ENCODE results near the gene TMEM63A.

TMEM63A gene

GRCh38 chr1:225883616-225884265 is 1.6 kb upstream of the TMEM63A start:
- DNase-seq: no peak

DNA sequence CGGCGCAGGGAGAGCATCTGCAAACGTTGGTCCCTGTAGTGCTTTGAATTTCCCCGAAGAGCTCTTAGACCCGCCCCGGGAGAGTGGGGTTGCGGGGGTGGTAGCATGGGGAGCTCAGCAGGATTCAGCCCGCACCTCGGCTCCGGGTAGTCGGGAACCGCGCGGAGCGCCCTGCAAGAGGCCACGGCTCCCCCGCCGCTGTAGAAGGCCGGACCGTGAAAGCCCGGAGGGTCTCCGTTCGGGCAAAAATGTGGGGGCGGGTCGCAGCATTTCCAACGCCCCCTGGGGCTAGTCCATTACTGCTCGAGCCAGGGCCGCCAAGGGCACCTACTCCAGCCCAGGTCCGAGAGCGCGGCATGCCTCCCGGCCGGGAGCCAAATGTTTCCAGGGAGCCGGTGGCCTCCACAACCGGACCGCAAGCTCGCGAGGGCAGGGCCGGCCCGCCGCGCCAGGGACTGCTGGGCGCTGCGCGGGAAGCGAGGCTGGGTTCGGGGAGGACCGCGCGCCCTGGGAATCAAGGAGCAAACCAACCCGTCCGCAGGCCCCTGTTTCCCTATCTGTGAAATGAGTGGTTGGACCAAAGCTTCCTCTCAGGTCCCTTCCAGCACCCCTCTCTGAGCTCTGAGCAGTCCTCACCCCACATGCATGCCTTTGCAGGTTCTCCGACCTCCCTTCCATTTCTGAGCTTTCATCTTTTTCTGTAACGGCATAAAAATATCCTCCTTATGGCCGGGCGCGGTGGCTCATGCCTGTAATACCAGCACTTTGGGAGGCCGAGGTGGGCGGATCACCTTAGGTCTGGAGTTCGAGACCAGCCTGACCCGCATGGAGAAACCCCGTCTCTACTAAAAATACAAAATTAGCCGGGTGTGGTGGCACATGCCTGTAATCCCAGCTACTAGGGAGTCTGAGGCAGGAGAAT is 775 bp upstream of the TMEM63A start:
- DNase-seq: no peak

DNA sequence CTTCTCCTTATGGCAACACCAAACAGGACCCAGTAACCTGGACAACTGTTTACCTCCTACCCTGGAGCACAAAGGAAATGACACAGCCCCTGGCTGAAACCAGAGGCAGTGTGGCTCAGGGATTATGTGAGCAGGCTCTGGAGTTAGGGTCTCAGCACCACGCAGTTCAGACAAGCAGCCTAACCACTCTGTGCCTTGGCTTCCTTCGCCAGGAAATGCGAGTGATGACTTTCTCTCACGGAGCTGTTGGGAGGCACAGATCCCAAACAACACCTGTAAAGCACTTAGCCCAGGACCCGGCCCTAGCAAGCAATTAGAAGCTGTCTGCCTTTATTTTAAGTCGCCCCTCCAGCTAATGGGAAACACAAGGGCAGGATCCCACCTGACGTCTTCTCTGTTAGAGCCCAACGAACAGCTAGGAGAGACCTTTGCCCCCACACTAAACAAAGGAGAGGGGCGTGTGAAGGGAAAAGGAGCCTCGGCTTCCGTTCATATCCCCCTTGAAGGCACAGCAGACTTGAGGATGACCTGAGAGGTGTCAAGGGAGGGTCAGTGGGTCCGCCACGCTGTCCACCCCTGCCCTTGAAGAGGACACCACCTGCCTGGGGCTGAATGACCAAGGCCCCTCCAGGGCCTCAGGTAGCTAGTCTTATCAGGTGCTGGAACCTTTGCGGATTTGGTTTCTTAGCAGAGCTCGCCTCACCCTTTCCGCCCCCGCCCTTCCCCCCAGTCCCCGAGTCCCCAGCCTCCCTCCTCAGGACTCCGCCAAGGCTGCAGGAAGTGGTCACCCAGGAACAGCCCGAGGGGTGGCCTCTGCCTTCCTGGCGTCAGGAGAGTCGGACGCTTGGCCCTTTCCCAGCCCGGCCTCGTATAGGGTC is 860 bp downstream of the TMEM63A start:
- DNase-seq: no peak

DNA sequence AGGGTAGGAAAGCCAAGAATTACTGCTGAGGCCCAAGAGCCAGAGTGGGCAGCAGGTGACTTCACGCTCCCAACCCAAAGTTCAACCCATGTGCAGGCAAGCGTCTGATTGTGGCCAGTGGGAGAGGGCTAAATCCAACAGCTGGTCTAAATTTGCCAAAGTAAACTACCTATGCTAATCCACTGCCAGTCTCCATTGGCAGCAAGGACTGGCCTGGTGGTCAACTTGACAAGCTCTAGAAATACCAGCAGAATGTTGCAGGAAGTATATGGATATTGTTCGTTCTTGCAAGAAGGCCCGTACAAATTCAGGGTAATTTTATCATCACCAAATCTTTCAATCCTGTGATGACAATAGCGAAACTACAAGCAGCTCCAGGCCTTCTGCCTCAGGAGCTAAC is 1.5 kb downstream of the TMEM63A start:
- no peak for DNase-seq

DNA sequence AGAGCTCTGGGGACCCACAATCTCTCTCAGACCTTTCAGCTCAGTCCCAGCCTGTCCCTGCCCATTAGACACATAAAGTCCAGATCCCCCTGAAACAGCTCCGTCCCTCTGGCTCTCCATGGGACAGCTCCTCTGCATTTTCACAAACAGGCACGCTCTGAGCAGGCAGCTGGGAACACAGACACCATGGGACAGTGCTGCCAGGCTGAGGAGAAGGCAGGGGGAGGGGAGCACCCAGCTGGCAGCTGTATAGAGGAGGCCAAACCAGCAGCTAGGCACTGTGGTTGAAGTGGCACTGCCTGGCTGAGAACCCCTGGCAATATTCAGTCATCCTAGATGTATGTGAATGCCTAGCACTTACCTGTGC is 2.0 kb downstream of the TMEM63A start:
- DNase-seq: no peak

GRCh38 chr1:225879521-225880221 is 2.5 kb downstream of the TMEM63A start:
- DNase-seq: no peak

DNA sequence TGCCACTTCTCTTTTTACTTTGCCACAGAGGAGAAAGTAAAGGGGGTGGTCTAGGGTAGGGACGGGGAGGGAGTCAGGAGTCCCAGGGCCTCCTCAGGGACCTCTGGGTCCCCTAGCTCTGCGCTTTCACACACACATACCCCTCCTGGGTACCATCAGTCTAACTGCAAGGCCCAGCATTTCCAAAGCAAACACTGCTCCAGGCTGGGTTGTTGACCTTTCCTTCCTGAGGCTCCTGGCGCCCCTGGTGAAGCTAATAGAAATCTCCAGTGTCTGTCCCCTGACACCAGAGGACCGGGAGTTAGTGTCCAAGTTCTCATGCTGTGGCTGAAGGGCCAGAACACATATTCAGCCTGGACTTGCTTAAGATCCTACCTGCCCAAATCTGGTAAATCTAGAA is 3.9 kb downstream of the TMEM63A start:
- DNase-seq: no peak

- no peak for DNase-seq
These were observed 4.6 kb downstream of the TMEM63A start for GRCh38 chr1:225877580-225877979.

DNA sequence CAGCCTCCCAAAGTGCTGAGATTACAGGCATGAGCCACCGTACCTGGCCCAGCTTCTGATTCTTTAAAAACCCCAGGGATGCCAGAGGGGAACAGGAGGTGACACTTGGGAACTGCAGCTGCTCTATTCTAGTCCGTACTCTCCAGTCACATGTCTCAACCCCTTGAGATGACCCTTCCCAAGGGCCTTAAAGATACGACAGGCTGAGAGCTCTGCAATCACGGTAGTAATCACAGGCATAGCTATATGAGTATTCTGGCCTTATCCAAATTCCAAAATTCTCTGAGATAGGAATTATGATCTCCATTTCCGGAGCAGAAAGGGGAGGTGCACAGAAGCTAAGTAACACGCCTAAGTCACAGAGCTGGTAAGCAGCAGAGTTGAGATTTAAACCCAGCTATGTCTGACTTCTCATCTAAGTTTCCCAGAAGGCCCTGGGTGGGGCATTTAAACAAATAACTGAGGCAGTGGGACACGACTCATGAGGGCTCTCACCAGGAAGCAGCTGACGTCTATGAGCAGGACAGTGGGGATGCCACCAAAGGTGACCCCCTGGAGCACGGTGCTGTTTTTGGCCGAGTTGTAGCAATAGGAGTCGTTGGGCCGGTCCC is 5.2 kb downstream of the TMEM63A start:
- DNase-seq: no peak

DNA sequence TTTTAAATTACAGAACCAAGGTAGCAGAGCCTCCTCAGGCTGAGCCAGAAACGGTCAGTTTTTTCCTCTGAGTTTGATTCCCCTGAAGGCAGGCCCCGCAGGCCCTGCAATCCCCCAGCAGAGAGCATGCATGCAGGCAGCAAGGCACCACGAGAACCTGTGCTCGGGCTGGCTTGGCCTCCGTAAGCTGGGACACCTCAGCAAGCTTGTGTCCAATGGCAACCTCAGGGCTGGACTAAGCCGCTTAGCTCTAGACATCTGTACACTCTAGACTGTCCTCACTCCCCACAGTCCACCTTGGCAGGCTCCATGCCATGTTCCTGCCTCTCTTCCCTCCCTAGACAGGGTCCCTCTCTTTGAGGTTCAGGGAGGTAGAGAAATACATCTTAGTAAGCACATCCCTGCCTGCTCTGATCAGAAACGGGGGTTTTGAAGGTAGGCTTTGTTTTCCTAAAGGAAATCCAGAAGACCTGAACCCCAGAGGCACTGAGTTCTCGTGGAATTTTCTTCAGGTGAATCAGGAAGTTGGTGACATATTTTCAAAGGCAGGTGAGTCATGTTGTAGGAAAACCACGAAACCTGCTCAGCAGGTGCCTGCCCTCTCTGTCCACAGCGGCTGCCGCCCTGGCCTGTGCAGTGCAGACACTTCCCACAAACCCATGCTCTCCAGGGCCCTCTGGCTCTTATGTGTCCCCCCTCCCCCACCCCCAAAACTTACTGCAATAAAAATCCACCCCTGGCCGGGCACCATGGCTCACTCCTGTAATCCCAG is 7.0 kb downstream of the TMEM63A start:
- DNase-seq: no peak

DNA sequence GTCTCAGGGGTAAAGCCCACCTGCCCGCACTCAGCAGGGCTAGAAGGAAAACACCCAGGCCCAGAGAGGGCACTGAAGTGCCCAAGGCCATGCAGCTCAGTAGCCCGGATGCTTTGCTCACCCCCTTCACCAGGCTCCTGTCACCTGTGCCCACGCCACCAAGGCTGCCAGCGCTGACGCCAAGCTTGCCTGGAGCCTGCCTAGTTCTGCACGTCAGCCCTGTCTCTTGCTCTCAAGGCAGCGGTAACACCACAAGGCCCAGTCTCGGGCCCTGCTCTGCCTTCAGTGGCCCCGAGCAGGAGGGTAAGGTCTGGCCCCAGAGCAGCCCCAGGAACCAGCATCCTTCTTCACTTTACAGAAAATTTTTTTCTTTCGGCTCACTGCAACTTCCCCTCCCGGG is 7.7 kb downstream of the TMEM63A start:
- DNase-seq: no peak

DNA sequence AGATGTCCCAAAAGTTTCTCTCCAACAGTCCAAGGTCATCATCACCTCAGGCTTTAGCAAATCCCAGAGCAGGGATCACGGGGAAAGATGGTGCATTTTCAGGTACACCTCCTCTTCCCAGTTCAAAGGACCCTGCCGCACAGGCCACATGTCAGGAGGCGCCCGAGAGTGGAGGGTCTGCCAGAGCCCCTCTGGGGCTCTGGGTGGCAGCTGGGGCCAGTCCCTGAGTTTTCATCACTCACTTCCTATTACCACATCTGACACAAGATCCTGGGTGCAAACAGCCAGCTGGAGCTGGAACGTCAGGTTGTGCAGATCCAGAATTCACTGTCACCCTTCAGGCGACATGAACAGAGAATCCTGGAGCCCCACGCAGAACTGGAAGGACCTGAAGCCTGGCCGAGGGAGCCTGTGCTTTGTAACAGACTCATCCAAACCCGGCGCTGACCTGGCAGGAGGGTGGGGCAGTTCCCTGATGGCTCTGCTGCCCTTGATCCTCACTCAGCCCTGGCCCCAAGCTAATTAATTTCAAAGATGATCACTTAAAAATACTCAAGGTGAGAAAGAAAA is 8.8 kb downstream of the TMEM63A start:
- DNase-seq: no peak

- no peak for DNase-seq
These were observed 10.1 kb downstream of the TMEM63A start for GRCh38 chr1:225872075-225872430.

GRCh38 chr1:225871359-225872074 is 10.7 kb downstream of the TMEM63A start:
- no peak for DNase-seq

GRCh38 chr1:225870911-225871310 is 11.3 kb downstream of the TMEM63A start:
- DNase-seq: no peak

DNA sequence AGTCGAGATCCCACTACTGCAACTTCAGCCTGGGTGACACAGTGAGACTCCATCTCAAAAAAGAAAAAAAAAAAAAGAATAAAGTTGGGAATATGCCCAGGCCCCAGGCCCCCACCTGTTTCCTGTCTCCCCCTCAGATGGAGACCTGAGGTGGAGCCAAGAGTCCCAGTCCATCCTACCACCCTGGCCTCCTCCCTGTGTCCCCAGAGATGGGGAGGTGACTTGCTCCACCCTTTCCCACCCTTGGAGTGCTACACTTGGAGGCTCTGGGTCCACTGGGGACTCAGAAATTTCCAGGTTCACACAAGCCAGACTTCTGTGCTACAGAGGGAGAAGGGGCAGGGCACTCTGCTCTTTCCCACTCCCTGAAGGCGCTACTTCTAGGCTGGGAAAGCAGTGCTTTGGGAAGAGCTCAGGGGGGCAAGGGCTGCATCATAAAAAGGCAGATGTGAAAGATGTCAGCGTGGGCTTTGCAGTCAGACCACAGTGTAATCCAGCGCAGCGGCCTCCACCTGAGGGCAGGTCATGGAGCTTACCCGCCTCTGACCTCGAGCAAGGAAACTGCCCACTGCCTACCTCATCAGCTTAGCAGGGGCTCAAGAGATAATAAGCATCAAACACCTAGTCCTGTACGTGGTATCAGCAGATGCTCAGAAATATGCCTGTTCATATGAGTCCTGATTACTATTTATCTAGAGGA is 13.4 kb downstream of the TMEM63A start:
- no peak for DNase-seq

DNA sequence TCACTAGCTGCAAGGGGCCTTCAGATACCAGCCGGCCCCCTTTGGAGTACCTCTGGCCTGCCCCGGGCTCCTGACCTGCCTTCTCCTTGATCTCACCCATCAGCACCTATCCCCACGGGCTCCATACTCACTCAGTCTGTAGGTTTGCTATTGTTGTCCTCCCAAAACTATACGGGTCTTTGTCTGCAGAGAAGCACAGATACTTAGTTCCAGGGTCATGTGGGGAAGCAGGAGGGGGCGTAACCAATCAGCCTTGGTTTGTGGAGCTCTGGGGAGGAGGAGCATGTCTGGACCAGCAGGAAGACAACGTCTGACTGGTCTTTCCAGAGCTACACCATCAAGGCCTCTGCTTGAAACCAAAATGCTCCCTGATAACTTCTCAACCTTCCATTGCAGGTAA is 15.2 kb downstream of the TMEM63A start:
- no peak for DNase-seq

DNA sequence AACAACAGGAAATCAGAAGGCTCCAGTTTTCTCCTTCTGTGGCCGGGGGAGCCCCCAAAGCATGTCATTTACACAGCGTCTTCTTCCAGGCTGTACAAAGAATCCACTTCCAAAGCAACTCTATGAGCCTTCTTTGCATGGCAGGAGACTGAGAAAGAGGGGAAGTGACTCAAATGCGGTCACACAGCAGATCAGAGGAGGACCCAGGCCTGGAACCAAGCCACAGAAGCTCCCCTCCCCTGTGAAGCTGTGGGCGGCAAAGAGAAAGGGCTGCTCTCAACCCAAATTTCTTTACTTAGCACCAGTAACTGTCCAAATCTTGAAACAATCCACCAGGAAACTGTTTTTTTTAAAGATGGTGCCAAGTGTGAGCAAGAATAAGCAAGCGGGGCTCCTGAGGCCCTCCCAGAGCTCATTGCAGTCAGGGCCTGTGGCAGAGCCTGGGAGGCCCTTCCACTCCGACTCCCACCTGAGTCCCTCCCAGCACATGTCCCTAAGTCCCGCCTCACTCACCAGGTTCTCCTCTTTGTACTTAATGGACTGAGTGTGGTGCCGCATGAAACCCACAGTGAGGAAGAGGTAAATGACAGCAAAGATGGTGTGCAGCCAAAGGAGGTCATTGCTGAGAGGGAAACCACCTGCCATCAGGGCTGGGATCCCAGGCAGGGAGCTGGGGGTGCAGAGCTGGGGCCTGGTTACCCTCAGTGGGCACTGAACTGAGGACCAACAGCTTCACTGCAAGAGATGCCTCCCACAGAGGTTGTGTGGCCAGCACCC is 15.9 kb downstream of the TMEM63A start:
- DNase-seq: no peak

DNA sequence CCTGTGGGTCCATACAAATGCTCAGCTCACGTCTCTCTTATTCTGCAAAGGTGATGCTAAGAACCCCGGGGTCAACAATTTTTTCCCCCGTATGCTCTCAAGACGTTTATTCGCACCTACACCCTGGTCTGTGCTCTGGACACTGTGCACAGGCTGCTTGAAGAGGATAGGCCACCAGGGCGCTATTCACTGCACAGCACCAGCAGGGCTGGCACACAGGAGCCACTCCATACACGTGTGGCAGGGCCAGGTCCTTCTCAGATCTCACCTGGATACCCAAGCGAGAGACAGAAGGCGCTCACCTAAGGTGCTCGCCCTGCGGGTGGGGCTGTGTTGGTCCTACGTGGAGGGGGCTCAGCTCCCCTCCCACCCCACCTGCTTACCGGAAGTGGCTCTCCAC is 16.7 kb downstream of the TMEM63A start:
- no peak for DNase-seq

All from cortex of kidney (tissue), 1 donor.